GM21528 (cell line): ENCODE data around the gene ADCYAP1R1.

Experiments used
- ATAC-seq: cut with Tn5 transposase; IDR thresholded peaks from one replicate; pipeline ENCODE4 v1.9.1; 2021; ENCODE audit warnings: mild to moderate bottlenecking, moderate library complexity; ENCODE audit not compliant: unreplicated experiment, low FRiP score

The ADCYAP1R1 gene

DNA sequence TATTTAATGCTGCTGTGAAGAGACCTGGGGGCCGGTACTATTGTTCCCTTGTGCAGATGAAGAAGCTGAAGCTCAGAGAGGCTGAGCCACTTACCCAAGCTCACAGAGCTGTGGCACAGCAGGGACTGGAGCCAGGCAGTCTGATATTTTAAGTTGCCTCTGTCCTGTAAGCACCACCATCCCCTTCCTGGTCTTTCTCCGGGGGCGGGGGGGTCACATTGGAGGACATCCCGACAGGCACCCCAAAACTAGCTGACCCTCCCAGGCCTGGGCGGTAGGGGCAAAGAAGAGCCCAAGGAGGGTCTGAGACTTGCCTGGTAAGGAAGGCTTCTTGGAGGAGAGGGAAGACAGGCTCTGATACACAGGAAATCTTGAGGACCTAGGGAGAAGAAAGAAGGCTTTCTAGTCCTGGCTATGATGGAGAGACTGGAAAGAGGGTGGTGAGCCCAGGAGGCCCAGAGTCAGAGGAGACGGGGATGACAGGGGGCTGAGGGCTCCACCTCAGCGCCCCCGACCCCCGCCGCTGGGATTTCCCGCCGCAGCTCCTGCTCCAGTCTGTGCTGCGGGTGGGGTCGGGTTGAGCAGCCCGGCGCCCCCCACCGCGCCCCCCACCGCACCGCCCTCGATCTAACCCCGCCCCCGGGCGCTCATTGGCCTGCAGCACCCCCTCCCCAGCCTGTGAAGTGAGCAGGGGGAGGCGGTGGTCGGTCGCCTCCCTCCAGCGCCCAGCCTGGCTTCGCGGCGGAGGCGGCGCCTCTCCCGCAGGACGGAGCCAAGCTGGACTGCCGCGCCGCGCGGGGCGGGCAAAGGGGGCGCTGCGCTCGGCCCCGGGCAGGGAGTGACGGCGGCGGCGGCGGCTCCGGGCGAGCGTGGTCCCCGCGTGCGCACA is at the start of gene ADCYAP1R1:
ADCYAP1R1 (plus strand) TSS at position 711 of the 889 bp plus-strand sequence. CDS start 10,957 bp downstream, outside the sequence.
- no peak for ATAC-seq

DNA sequence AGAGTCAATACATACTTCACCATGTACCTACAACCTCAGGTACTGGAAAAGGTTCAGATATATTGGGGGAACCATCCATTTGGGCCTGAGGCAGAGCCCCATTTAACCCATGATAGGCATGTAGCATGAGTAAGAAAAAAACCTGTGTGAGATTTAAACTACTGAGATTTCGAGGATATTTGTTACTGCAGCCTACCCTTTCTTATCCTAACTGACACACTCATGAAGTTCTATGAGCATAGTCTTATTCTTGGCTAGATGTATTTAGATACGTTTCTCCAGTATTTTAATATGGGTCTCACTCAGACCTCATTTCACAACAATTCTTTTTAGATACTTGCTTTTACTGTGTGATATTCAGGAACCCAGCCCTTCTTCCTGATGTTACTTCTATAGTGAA is 49.0 kb upstream of the ADCYAP1R1 start:
- no peak for ATAC-seq

DNA sequence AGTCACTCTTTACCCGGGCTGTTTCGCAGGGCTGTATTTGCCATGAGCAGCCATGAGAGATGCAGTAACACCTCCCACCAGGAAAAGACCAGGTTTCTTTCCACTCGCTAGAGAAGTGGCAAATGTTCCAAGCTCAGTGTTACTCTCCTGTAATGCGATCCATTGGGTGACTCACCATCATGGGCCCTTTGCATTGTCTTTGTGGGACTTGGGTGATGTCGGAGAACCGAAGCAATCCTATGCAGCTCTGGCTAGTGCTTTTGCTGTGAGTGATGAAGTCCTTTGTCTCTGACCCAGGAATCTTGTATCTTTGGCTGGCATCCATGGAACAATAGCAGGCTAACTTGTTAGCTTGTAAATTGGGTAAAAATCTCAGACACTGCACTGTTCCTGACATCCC is 48.4 kb upstream of the ADCYAP1R1 start:
- ATAC-seq = no peak

- ATAC-seq = no peak
Measured at GRCh38 chr7:31004393-31004792, 47.7 kb upstream of the ADCYAP1R1 start.

DNA sequence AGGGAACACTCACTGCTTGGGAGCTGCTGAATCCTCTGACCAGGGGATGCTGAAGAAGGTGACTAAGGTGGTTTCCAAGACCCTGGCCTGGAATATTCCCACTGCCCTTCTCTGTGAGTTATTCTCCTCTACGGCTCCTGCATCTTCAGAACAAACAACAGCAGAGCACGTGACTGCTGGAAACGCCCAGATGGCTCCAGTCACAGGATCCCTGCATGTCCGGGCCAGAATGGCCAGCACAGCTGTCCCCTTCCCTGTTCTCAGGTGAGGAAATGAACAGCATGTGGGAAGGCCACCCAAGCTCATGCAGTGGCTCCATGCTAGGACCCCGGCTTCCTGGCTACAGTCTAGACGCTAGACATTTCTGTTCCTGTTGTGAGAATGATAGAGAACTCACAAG is 45.3 kb upstream of the ADCYAP1R1 start:
- ATAC-seq = no peak

- no peak for ATAC-seq
Measured at GRCh38 chr7:31007634-31008033, 44.5 kb upstream of the ADCYAP1R1 start.

DNA sequence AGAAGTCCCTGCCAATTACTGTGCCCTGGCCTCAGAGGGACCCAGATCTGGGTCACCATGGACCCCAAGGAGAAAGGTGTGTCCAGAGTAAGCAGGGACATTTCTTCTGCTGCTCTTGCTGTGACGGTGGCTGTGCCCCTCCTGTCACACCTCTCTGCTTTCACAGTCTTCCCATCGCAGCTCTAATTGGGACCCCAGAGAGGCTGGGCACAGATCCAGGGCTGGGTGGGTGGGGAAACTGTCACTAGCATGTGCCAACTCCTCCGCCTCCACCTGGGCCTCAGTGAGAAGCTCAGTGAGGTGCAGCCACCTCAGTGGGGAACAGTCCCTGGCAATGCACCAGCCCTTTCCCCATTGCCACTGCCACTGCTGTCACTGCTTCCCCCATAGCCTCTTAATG is 37.3 kb upstream of the ADCYAP1R1 start:
- no peak for ATAC-seq

GRCh38 chr7:31017032-31017675 is 35.0 kb upstream of the ADCYAP1R1 start:
- no peak for ATAC-seq

GRCh38 chr7:31017721-31018120 is 34.4 kb upstream of the ADCYAP1R1 start:
- no peak for ATAC-seq

GRCh38 chr7:31019509-31019908 is 32.6 kb upstream of the ADCYAP1R1 start:
- ATAC-seq = no peak

DNA sequence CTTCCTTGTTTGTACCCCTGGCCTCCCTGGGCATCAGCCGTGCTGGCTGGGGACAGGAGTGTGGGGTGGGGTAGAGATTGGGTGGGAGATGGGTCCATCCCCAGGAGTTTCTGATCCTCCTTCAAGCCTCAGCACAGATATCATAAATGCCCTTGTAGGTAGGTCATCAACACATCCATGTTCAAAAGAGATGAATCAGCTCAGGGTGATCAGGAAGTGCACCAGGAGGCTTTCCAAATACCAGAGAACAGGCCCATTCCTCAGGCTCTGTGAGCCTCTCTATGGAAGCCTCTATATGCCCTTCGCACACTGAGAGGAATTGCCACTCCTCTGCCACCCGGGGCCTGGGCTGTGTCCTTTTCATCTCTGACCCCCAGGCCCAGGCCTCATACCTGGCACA is 31.9 kb upstream of the ADCYAP1R1 start:
- ATAC-seq = no peak

GRCh38 chr7:31020652-31021051 is 31.5 kb upstream of the ADCYAP1R1 start:
- no peak for ATAC-seq

GRCh38 chr7:31022117-31022516 is 30.0 kb upstream of the ADCYAP1R1 start:
- no peak for ATAC-seq

- no peak for ATAC-seq
Measured at GRCh38 chr7:31022726-31023125, 29.4 kb upstream of the ADCYAP1R1 start.

- no peak for ATAC-seq
Measured at GRCh38 chr7:31023877-31024276, 28.2 kb upstream of the ADCYAP1R1 start.

- no peak for ATAC-seq
Measured at GRCh38 chr7:31027161-31027965, 24.7 kb upstream of the ADCYAP1R1 start.

- ATAC-seq = no peak
Measured at GRCh38 chr7:31028006-31028405, 24.1 kb upstream of the ADCYAP1R1 start.

DNA sequence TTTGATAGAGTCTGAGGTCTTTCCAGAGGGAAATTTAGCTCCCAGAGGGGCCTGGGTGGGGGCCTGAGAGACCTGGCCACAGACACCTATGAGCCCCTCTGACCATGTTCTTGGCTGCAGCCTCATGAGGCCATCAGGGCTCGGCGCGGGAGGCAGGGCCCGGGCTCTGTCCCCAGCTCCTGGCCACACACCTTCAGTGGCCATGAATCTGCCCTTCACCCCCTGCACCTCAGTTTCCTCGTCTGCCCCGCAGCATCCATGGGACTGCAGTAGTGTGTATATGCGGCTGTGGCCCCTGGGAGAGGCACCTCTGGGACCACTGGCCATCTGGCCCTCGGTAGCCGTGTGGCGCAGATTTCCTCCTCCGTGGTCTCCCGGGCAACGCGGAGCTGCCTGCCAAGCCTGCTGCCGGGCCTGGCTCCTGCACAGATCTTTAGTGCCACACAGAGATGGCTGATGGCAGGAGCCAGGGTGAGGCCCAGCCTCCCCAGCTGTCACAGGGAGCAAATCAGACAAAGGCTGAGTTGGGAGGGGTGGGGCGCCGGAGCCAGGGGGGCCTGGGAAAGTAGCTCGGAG is 23.6 kb upstream of the ADCYAP1R1 start:
- no peak for ATAC-seq

DNA sequence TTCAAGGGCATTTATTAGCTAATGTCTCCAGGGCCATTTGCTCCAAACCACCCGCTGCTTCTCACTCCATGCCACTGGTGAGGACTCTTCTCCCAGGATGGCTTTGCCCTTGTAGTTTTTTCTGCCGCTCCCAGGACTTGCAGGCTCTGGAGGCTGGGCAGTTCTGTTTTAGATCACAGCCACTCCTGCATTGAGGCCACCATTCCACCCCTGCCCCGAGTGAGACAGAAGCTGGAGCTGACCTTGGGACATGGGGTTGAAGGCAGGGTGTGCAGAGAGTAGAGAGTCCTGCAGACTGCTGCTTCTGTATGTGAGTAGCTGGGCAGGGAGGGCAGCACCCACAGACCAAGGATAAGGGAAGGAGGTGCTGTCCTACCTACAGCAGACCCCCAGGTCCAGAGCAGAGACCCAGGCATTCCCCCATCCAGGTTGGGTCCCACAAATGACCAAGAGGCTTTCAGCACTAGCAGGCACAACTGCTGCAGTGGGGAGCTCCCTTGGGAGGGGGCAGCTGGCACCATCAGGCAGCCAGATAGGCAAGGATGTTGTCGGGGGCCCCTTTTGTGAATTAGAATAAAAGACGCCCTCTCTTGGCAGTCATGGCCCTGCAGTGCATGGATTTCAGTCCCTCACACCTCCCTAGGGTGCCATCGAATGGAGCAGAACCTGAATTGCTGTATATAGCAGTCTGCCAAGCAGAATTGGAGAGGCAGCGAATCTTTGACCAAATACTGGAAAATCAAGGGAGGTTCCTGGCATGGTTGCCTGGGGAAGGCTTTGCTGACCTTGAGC is 22.7 kb upstream of the ADCYAP1R1 start:
- ATAC-seq = no peak
